HG03045 (cell line): ENCODE results near the gene NEK8.

ENCODE experiments used
- ATAC-seq: cut with Tn5 transposase; IDR thresholded peaks from one replicate; pipeline ENCODE4 v1.9.1; 2021; ENCODE audit warnings: mild to moderate bottlenecking, moderate library complexity; ENCODE audit not compliant: unreplicated experiment

Gene NEK8

GRCh38 chr17:28743243-28744103, 14.9 kb downstream of the NEK8 start, which contains the start of gene TRAF4:
Gene TRAF4, plus strand, starts transcription at chr17:28744011. Its CDS starts 102 bp downstream, at chr17:28744113.
- ATAC-seq, result peak; percentile 66

DNA sequence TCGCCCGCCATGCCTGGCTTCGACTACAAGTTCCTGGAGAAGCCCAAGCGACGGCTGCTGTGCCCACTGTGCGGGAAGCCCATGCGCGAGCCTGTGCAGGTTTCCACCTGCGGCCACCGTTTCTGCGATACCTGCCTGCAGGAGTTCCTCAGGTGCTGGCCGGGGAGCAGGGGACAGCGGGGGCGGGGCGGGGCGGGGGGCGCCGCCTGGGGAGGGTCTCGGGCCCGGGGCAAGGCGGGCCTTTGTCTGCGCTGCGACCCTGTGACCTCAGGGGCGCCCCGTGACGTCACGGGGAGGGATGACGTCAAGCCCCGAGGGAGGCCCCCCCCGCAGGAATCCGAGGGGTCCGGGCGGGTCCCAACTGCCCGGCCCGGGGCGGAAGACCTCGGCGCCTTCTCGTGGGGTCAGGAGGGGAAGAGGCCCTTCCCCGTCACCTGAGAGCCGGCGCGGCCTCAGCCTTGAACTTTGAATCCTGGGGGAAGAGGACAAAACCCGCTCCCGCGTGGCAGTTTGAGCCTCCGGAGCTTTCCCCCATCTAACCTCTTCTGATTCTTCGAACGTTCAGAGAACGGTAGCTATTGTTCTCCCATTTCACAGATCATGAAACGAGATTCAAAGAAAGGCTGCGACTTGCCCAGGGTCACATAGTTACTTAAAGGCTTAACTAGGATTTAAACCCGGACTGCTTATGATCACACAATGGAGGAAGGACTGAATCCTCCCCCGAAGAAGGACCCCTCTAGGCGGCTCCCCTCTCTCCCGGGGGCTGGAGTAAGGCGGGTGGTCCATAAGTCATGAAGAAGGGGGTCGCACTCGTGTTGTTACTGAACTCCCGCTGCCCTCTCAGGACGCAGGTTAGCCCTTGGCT, 15.8 kb downstream of the NEK8 start:
- peak; percentile 32 for ATAC-seq

- no peak for ATAC-seq
These were observed 16.6 kb downstream of the NEK8 start for GRCh38 chr17:28744972-28745785.

DNA sequence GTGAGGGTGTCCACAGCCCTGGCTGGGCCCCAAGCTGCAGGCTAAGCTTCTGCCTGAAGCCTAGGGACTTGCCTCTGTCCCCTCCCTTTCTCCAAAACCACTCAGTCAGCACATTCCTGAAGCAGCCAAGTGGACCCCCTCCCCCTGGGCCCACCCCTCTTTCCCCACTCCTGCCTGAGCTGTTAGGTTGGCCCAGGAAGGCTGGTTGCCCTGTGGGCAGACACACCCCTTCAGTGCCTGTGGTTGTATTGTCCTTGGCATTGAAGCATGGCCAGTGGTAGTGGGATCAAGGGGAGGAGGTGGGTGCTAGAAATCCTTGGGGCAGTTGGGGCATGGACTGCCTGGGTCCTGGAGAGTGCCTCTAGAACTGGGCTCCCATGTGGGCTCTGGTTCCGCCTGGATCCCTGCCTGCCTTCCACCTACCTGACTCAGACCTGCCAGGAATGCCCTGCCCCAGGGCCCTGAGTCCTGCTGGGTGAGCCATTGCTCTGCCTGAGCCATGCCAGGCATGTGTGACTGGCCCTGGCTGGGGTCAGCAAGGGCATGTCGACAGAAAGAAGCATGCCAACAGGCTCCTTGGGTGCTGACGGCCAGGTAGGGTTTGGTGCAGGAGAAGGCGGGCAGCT, 17.3 kb downstream of the NEK8 start:
- no peak for ATAC-seq

DNA sequence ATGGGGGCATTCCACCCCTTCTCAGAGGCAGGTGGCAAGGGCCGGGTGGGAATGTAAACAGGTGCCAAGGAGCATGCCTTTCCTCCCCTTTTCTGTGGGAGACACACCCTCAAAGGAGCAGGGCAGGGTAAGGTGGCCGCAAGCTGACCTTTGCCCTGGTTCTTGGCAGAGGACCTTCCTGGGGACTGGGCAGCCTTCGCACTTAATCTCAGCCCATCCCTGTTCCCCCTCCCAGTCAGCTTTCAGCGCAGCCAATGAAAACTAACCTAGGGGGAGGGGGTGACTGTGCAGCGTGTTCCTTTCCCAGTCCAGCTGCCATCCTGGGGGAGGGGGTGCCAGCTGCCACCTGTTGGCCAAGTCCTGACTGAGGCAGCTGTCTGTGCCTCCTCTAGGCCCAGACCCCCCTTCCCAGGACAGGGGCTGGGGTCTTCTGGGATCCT, 18.0 kb downstream of the NEK8 start:
- ATAC-seq, result no peak

DNA sequence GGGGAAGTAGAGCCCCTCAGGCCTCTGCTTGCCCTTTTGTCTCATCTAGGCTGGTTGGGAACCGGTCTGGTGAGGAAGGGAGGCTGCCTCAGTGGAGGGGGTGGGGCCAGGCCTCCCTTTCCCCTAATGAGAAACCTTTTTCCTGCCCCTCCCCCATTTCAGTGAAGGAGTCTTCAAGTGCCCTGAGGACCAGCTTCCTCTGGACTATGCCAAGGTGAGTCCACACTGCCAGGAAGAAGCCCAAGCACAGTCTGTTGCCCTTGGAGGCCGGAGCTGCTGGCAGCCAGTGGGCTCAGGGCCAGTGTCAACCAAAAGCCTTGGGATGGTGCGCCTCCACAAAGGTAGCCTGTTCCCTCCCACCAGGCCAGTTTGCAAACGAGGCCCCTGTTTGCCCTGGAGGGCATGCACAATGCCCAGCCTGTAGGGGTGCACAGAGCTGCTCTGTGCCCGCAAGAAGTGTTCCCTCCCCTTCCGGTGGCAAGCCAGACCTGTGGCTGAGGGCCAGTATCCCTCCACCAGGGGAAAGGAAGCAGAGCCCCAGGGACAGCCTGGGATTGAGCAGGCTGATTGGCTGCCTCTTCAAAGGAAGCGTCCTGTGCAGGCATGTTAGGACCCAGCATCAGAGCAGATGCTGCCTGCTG, 18.6 kb downstream of the NEK8 start:
- ATAC-seq, result no peak

DNA sequence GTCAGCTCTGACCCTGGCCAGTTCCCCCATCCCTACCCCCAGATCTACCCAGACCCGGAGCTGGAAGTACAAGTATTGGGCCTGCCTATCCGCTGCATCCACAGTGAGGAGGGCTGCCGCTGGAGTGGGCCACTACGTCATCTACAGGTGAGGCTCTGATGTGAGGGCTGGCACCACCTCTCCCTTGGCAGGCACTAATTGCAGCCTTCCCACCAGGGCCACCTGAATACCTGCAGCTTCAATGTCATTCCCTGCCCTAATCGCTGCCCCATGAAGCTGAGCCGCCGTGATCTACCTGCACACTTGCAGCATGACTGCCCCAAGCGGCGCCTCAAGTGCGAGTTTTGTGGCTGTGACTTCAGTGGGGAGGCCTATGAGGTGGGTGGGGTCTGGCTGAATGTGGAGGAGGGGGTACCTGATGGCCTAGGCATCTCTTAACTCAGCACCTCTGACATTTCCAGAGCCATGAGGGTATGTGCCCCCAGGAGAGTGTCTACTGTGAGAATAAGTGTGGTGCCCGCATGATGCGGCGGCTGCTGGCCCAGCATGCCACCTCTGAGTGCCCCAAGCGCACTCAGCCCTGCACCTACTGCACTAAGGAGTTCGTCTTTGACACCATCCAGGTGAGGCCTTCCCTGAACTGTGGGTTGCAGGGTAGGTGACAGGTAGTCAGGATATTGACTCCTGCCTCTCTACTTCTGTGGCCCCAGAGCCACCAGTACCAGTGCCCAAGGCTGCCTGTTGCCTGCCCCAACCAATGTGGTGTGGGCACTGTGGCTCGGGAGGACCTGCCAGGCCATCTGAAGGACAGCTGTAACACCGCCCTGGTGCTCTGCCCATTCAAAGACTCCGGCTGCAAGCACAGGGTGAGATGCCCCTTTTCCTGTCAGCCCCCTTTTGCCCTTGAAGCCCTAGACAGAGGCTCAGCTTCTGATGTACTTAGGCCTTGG, 19.5 kb downstream of the NEK8 start:
- ATAC-seq, result no peak

GRCh38 chr17:28748852-28749515, 20.4 kb downstream of the NEK8 start:
- no peak for ATAC-seq

GRCh38 chr17:28749516-28750177, 21.1 kb downstream of the NEK8 start:
- no peak for ATAC-seq

- ATAC-seq, result peak; percentile 58
These were observed 21.8 kb downstream of the NEK8 start for GRCh38 chr17:28750178-28751047.

GRCh38 chr17:28751600-28752366, 23.2 kb downstream of the NEK8 start:
- no peak for ATAC-seq

- no peak for ATAC-seq
These were observed 26.9 kb downstream of the NEK8 start for GRCh38 chr17:28755486-28755885.

DNA sequence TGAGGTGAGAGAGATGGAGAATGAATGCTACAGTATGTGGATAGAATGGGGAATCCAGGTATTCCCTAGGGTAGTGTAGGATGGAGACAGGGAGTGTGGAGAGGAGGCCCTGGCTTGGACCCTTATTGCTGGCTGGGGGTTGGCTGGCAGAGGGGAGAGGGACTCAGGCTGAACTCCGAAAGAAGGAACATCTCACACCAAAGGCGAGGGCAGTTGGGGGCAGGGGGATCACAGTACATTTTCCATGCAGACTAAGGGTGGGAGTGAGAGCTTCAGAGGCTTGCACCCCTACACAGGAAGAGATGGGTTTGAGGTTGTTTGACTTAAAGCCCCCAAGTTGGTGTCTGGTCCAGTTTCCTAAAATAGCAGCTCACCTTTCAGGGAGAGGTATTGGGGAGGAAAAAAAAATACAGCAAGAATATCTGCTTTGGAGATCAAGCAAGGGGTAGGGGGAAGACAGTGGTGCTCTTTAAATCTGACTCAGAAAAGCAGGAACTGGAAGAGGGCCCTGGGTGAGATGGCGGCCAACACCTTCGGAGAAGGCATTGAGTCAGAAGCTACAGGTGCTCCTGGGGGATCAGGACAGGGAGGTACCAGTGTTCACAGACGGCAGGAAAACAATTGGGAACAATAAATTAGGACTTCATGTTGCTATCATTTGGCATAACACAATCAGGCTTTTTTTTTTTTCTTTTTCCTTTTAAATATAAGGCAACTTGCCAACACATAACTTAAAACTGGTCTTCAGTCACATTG, 27.6 kb downstream of the NEK8 start:
- ATAC-seq, result no peak

DNA sequence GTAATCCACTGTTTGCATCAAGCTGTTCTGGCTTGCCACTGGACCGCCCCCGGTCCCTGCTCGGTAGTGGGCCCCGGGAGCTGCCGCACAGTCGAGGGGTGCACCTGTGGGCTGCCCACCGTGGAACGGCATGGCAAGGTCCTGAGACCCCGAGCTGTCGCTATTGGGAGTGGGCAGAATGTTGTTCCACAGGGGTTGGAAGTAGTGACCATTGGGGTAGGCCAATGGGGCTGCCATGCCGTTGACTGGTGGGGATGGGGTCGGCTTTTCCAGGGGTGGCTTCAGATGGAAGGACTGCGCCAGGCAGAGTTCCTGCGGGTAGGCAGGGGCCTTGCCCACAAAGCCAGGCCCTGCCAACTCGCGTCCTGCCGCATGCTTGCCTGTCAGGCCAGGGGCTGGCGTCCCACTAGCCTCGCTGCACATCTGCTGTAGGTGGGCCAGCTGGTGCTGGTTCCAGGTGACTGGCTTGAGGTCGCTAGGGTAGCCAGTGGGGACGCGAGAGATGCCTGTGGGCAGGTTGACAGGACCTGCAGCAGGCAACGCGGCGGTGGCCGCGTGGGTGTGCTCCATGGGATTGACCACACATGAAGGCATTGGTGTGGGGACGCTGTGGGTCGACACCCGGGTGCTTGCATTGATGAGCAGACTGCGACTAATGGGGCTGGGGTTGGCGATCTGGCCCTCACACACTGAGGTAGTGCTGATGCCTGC, 30.0 kb downstream of the NEK8 start:
- ATAC-seq, result no peak
